Epithelial cell of esophagus (primary cell): Measurements from ENCODE around the gene CLCN2.

ENCODE experiments used
- DNase-seq: peaks from one replicate; pipeline ENCODE4 v3.0.0; 2010; ENCODE audit warnings: low read depth
- H3K4me3 ChIP-seq: 2 replicates; pipeline ENCODE4 v1.5.1; 2011; ENCODE audit warnings: mild to moderate bottlenecking, low read length, control low read depth
- TF ChIP-seq, protein P1 (sequence below): IDR thresholded peaks from 2 replicates; pipeline ENCODE4 v1.5.1; 2011; ENCODE audit warnings: low read depth, mild to moderate bottlenecking, low read length, control low read depth, inconsistent platforms; ENCODE audit not compliant: insufficient read depth; ENCODE audit errors: missing control alignments

The CLCN2 gene

GRCh38 chr3:184335661-184336546, 25.5 kb downstream of the CLCN2 start:
- peak overlapping the region; percentile 75 for H3K4me3 ChIP-seq
- TF ChIP-seq, protein P1, sequence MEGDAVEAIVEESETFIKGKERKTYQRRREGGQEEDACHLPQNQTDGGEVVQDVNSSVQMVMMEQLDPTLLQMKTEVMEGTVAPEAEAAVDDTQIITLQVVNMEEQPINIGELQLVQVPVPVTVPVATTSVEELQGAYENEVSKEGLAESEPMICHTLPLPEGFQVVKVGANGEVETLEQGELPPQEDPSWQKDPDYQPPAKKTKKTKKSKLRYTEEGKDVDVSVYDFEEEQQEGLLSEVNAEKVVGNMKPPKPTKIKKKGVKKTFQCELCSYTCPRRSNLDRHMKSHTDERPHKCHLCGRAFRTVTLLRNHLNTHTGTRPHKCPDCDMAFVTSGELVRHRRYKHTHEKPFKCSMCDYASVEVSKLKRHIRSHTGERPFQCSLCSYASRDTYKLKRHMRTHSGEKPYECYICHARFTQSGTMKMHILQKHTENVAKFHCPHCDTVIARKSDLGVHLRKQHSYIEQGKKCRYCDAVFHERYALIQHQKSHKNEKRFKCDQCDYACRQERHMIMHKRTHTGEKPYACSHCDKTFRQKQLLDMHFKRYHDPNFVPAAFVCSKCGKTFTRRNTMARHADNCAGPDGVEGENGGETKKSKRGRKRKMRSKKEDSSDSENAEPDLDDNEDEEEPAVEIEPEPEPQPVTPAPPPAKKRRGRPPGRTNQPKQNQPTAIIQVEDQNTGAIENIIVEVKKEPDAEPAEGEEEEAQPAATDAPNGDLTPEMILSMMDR = no peak

GRCh38 chr3:184335291-184335660, 26.1 kb downstream of the CLCN2 start:
- TF ChIP-seq, protein P1 = no peak
- DNase-seq = no peak
- H3K4me3 ChIP-seq = peak overlapping the region; percentile 1

More at GRCh38 chr3:184335661-184336546, 25.5 kb downstream of the CLCN2 start:
- peak; percentile 80 for DNase-seq

GRCh38 chr3:184334470-184335158, 26.8 kb downstream of the CLCN2 start:
- TF ChIP-seq, protein P1 = no peak
- no peak overlapping the region for H3K4me3 ChIP-seq
- peak; percentile 88 for DNase-seq

DNA sequence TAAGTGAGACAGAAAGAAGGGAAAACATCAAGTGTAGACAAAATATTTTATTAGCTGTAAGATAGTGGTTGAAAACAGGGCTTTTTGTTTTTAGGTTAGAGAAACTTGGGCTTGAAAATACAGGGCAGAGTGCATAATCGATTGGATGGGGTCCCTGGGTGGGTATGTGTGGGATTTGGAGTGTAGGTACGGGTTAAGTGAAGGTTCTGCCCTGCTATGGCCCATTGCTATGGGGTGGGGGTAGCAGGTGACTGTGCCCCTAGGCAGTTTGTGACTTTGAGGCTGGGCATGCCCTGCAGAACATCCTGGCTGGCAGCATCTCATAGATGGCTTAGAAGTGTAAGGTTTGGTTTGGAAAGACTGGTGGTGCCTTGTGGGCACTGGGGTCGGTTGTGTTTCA, 27.7 kb downstream of the CLCN2 start:
- H3K4me3 ChIP-seq = no peak overlapping the region
- DNase-seq = no peak
- TF ChIP-seq, protein P1 = no peak

DNA sequence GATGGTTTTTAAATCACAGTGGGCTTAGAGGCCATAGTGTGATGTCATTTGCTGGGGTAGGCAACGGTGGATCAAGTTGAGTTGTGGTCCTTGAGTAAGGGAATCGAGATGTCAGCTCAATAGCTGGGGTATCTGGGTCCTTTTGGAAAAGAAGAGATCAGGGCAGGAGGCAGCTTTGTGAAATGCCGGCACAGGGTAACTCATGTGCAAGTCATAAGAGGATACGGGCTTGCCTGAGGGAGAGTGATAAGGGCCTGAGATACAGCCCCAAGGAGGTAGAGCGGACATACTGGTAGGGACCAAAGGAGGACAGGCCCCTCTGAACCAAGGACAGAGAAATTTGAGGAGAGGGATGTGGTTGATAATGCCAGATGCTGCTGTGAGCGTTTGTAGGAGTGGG, 28.2 kb downstream of the CLCN2 start:
- no peak for DNase-seq
- no peak overlapping the region for H3K4me3 ChIP-seq
- TF ChIP-seq, protein P1 = no peak

DNA sequence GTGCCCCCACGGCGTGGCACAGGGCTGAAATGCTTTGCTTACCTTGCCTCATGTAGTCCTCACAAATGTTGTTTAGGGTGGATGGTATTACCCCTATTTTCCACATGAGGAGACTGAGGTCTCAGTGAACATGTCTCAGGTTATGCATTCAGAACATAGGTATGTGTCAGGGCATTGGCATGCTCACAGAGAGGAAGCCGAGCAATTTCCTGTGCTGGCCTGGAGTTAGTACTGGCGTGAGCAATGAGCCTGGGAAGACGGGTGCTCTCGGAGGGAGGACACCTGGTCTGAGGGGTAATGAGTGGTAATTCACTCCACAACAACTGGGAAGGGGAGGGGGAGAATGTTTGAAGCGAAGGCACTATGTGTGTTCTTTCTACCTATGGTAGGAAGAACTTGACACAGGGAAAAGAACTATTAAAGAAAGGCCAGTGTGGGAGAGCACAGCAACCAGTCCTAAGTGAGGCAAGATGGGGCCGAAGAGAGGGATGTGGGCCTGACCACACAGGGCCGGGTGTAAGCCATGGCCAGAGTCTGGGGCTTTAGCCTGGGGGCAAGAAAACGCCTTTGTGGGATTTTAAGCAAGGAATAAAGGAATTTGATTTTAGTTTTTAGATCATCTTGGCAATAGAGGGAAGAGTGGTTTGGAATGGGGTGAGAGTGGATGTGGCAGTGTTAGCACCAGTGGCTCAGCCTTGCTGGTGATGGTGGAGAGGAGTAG, 28.9 kb downstream of the CLCN2 start:
- TF ChIP-seq, protein P1 = no peak
- peak; percentile 95 for DNase-seq
- no peak overlapping the region for H3K4me3 ChIP-seq
